ENCODE data around the gene INTS6L. TPM values are rescaled to one million over a fixed set of nuclear protein-coding genes. Genes with fewer than 3 reads are reported as not detected.

Gene INTS6L
- total and polyA plus RNA-seq, 4 experiments from 2014 or later: 5.4 to 46.0 (median 25.0) TPM

DNA sequence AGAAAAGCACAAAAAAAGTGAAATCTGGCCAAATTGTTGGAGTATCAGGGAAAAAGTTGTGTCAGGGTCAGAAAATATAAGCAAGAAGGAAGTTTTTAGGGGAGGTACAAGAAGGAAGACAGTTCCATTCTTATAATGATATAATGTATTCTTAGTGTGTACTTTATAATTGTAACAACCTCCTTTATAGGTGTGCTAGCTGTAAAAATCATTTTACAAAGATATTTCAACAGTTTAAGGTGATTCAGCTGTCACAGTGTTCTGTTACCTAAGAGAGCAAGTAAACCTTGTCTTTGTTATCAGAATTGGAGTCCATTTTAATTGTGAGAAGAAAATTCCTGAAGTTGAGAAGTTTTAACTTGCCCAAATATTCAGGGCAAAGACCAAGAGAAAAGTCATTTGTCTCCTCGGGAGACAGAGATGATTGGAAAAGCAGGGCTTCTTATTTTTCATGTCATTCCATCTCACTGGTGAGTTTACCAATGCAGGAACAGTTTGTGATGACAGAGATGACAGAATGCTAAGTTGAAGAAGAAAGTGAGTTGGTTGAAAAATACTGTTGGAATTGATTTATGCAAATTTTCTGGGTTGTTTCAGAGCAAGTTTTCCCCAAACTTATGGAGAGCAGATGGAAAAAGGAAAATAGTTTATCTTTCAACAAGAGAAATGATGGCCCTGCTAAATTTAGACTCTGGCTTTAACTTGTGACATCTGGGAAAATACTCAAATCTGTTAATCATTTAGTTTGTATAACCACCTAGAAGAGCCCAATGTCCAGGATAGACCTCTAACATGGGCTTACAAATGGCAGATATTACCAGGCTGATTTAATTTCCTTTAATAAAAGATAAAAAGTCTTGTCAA is 14.8 kb downstream of the INTS6L start:
- Mint-ChIP-seq H3K4me1 (peaks cover 27 to 64% (median 42%) of the 10 kb centered on the region in 4 donors), H3K27ac (peak overlapping the region in 4 of 7 donors; percentile 14 to 57 (median 30)), H3K27me3 (no peaks in the 10 kb centered on the region), H3K9me3 (no peaks in the 10 kb centered on the region), H3K4me3 (no peak overlapping the region), H3K36me3 (peaks cover 0 to 12% of the 10 kb centered on the region in 2 donors)
- Histone ChIP-seq H3K4me1 (ENCODE audit: insufficient read depth, low read length) (peaks cover 49% of the 10 kb centered on the region), H3K9me3 (ENCODE audit: control insufficient read depth in 1 of 2, low read length in 2 of 2) (no peaks in the 10 kb centered on the region), H3K4me3 (ENCODE audit: low read length in 2 of 2) (no peak overlapping the region), H3K27me3 (ENCODE audit: insufficient read depth, low read length) (no peaks in the 10 kb centered on the region), H3K27ac (ENCODE audit: low read depth, low read length) (no peak overlapping the region), H3K36me3 (ENCODE audit: insufficient read depth, low read length) (no peaks in the 10 kb centered on the region)
- ChIA-PET POLR2A (ENCODE audit: partially characterized antibody) (interaction anchor here (2.6 kb wide), 1 partner anchor 13 kb away, joined by 13 read pairs; no protein-coding TSS in a partner anchor), CTCF (ENCODE audit: partially characterized antibody) (interaction anchor here (1.7 kb wide), 1 partner anchor 13 kb away, joined by 6 read pairs; no protein-coding TSS in a partner anchor)
- intact Hi-C loops (cut with micrococcal nuclease): no loop called here
- no peak for DNase-seq

DNA sequence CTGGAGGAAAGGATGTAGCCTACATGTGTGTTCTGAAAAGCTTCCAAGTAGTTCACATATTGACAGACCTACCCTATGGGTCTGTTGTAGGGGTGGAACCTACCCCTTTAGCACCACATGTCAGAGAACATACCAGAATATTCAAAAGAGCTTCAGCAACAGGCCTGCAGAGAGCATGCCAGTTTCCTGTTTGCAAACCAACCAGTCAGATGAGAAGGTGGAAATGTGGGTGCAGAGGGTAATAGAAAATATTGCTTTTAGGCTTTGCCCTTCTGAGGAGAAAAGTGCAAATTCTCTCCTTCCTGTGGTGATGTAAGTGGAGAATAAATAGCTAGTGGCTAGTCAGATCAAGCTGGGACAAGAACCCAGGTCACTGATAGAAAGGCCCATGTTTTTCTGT is 16.4 kb downstream of the INTS6L start:
- peaks cover 22 to 60% (median 36%) of the 10 kb centered on the region in 4 donors for H3K4me1 Mint-ChIP-seq
- Histone ChIP-seq H3K27me3 (ENCODE audit: insufficient read depth, low read length) (no peaks in the 10 kb centered on the region), H3K27ac (ENCODE audit: low read depth, low read length) (peak overlapping the region; percentile 9), H3K9me3 (ENCODE audit: control insufficient read depth in 1 of 2, low read length in 2 of 2) (no peaks in the 10 kb centered on the region), H3K4me3 (ENCODE audit: low read length in 2 of 2) (no peak overlapping the region), H3K4me1 (ENCODE audit: insufficient read depth, low read length) (peaks cover 44% of the 10 kb centered on the region), H3K36me3 (ENCODE audit: insufficient read depth, low read length) (no peaks in the 10 kb centered on the region)
- POLR2A ChIA-PET (ENCODE audit: partially characterized antibody): interaction anchor here (1.0 to 2.6 kb wide), 2 partner anchors 11 to 15 kb away, joined by 3 to 13 read pairs; no protein-coding TSS in a partner anchor
- no peaks in the 10 kb centered on the region for H3K27me3 Mint-ChIP-seq
- H3K27ac Mint-ChIP-seq: peak overlapping the region in 5 of 7 donors; percentile 20 to 59 (median 45)
- CTCF ChIA-PET (ENCODE audit: partially characterized antibody): interaction anchor here (1.7 kb wide), 1 partner anchor 15 kb away, joined by 6 read pairs; no protein-coding TSS in a partner anchor
- peak overlapping the region in 7 of 8 donors; percentile 1 to 33 (median 10) for H3K4me3 Mint-ChIP-seq
- intact Hi-C loops (cut with micrococcal nuclease): no loop called here
- peaks cover 0 to 4% of the 10 kb centered on the region in 2 donors for H3K36me3 Mint-ChIP-seq
- DNase-seq: peak in 2 of 5 donors; percentile 9
- no peaks in the 10 kb centered on the region for H3K9me3 Mint-ChIP-seq

DNA sequence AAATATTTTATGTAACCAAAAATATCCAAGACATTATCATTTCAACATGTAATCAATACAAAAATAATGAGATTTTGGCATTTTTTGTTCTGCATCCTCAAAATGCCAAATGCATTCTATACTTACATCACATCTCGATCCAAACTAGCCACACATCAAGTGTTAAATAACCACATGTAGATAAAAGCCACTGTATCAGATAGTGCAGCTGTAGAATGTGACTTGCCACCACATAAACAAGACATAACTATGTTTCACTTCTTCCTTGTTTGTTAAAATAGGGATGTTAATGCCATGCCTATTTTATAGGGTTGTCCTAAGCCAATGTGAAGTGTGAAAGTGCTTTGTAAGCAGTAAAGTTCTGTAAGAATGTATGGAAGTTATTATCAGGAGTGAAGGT is 20.9 kb downstream of the INTS6L start:
- ChIA-PET CTCF (ENCODE audit: partially characterized antibody) (no interaction called here), POLR2A (ENCODE audit: partially characterized antibody) (no interaction called here)
- H3K4me1 Mint-ChIP-seq: peaks cover 30 to 61% (median 39%) of the 10 kb centered on the region in 4 donors
- peaks cover 0 to 2% of the 10 kb centered on the region in 2 donors for H3K36me3 Mint-ChIP-seq
- Histone ChIP-seq H3K4me3 (ENCODE audit: low read length in 2 of 2) (no peak overlapping the region), H3K4me1 (ENCODE audit: insufficient read depth, low read length) (peaks cover 44% of the 10 kb centered on the region), H3K36me3 (ENCODE audit: insufficient read depth, low read length) (no peaks in the 10 kb centered on the region), H3K9me3 (ENCODE audit: control insufficient read depth in 1 of 2, low read length in 2 of 2) (no peaks in the 10 kb centered on the region), H3K27ac (ENCODE audit: low read depth, low read length) (no peak overlapping the region), H3K27me3 (ENCODE audit: insufficient read depth, low read length) (no peaks in the 10 kb centered on the region)
- H3K27ac Mint-ChIP-seq: no peak overlapping the region
- no peaks in the 10 kb centered on the region for H3K27me3 Mint-ChIP-seq
- H3K4me3 Mint-ChIP-seq: no peak overlapping the region
- DNase-seq: no peak
- intact Hi-C loops (cut with micrococcal nuclease): no loop called here
- no peaks in the 10 kb centered on the region for H3K9me3 Mint-ChIP-seq

DNA sequence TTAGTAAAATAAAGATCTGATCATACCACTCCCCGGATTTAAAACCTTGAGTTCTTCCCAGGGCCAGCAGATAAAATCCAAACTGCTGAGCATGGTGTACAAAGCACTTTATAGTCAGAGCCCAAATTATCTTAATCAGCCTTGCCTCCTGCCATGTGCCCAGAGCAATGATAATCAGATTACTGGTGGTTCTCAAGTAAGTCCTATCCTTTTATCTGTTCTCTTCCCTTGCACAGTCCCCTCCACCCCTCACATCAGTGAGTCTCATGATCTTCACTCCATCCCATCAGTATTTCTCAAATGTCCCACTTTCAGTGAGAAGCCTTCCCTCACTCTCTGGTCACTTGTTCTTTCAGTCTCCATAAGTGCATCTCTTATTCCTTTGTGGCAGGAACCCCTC is 22.7 kb downstream of the INTS6L start:
- Histone ChIP-seq H3K27ac (ENCODE audit: low read depth, low read length) (no peak overlapping the region), H3K9me3 (ENCODE audit: control insufficient read depth in 1 of 2, low read length in 2 of 2) (no peaks in the 10 kb centered on the region), H3K36me3 (ENCODE audit: insufficient read depth, low read length) (peaks cover 7% of the 10 kb centered on the region), H3K4me1 (ENCODE audit: insufficient read depth, low read length) (peaks cover 30% of the 10 kb centered on the region), H3K27me3 (ENCODE audit: insufficient read depth, low read length) (no peaks in the 10 kb centered on the region), H3K4me3 (ENCODE audit: low read length in 2 of 2) (no peak overlapping the region)
- POLR2A ChIA-PET (ENCODE audit: partially characterized antibody): interaction anchor here (0.7 to 0.8 kb wide), 2 partner anchors 21 to 22 kb away, joined by 3 read pairs; partner anchors contain the start of gene INTS6L
- peaks cover 0 to 12% of the 10 kb centered on the region in 2 donors for H3K36me3 Mint-ChIP-seq
- H3K27ac Mint-ChIP-seq: peak overlapping the region in 4 of 7 donors; percentile 2 to 57 (median 48)
- no peaks in the 10 kb centered on the region for H3K27me3 Mint-ChIP-seq
- no peak overlapping the region for H3K4me3 Mint-ChIP-seq
- no peak for DNase-seq
- intact Hi-C loops (cut with micrococcal nuclease): no loop called here
- H3K9me3 Mint-ChIP-seq: no peaks in the 10 kb centered on the region
- H3K4me1 Mint-ChIP-seq: peaks cover 19 to 49% (median 30%) of the 10 kb centered on the region in 4 donors
- CTCF ChIA-PET (ENCODE audit: partially characterized antibody): interaction anchor here (1.2 to 2.0 kb wide), 3 partner anchors 17 to 24 kb away, joined by 3 to 10 read pairs (median 4); no protein-coding TSS in a partner anchor

GRCh38 chrX:135543924-135544323 is 23.5 kb downstream of the INTS6L start:
- no peaks in the 10 kb centered on the region for H3K27me3 Mint-ChIP-seq
- Histone ChIP-seq H3K36me3 (ENCODE audit: insufficient read depth, low read length) (peaks cover 7% of the 10 kb centered on the region), H3K4me3 (ENCODE audit: low read length in 2 of 2) (no peak overlapping the region), H3K9me3 (ENCODE audit: control insufficient read depth in 1 of 2, low read length in 2 of 2) (no peaks in the 10 kb centered on the region), H3K4me1 (ENCODE audit: insufficient read depth, low read length) (peaks cover 28% of the 10 kb centered on the region), H3K27ac (ENCODE audit: low read depth, low read length) (no peak overlapping the region), H3K27me3 (ENCODE audit: insufficient read depth, low read length) (no peaks in the 10 kb centered on the region)
- H3K27ac Mint-ChIP-seq: no peak overlapping the region
- peaks cover 0 to 13% of the 10 kb centered on the region in 2 donors for H3K36me3 Mint-ChIP-seq
- intact Hi-C loops (cut with micrococcal nuclease): loop anchor here (1.0 kb wide), 1 partner anchor 60 kb away; no protein-coding TSS in a partner anchor
- no peak overlapping the region for H3K4me3 Mint-ChIP-seq
- peak in 3 of 5 donors; percentile 9 to 38 (median 16) for DNase-seq
- no peaks in the 10 kb centered on the region for H3K9me3 Mint-ChIP-seq
- H3K4me1 Mint-ChIP-seq: peaks cover 19 to 44% (median 26%) of the 10 kb centered on the region in 4 donors
- CTCF ChIA-PET (ENCODE audit: partially characterized antibody): interaction anchor here (0.6 to 2.0 kb wide), 5 partner anchors 10 to 32 kb away, joined by 3 to 10 read pairs (median 3); no protein-coding TSS in a partner anchor
- POLR2A ChIA-PET (ENCODE audit: partially characterized antibody): interaction anchor here (0.7 to 0.8 kb wide), 2 partner anchors 21 to 23 kb away, joined by 3 read pairs; partner anchors contain the start of gene INTS6L

- peaks cover 19 to 40% (median 22%) of the 10 kb centered on the region in 4 donors for H3K4me1 Mint-ChIP-seq
- peak overlapping the region in 6 of 7 donors; percentile 0 to 65 (median 36) for H3K27ac Mint-ChIP-seq
- H3K36me3 Mint-ChIP-seq: peaks cover 0 to 16% of the 10 kb centered on the region in 2 donors
- H3K27me3 Mint-ChIP-seq: no peaks in the 10 kb centered on the region
- POLR2A ChIA-PET (ENCODE audit: partially characterized antibody): interaction anchor here (0.7 kb wide), 1 partner anchor 23 kb away, joined by 4 read pairs; no protein-coding TSS in a partner anchor
- DNase-seq: no peak
- Histone ChIP-seq H3K4me3 (ENCODE audit: low read length in 2 of 2) (no peak overlapping the region), H3K27ac (ENCODE audit: low read depth, low read length) (no peak overlapping the region), H3K4me1 (ENCODE audit: insufficient read depth, low read length) (peaks cover 25% of the 10 kb centered on the region), H3K36me3 (ENCODE audit: insufficient read depth, low read length) (peaks cover 7% of the 10 kb centered on the region), H3K27me3 (ENCODE audit: insufficient read depth, low read length) (no peaks in the 10 kb centered on the region), H3K9me3 (ENCODE audit: control insufficient read depth in 1 of 2, low read length in 2 of 2) (no peaks in the 10 kb centered on the region)
- H3K9me3 Mint-ChIP-seq: no peaks in the 10 kb centered on the region
- CTCF ChIA-PET (ENCODE audit: partially characterized antibody): interaction anchor here (0.6 to 2.0 kb wide), 6 partner anchors 9 to 51 kb away, joined by 3 to 10 read pairs (median 3); no protein-coding TSS in a partner anchor
- peak overlapping the region in 1 of 8 donors; percentile 17 for H3K4me3 Mint-ChIP-seq
- intact Hi-C loops (cut with micrococcal nuclease): loop anchor here (1.0 kb wide), 1 partner anchor 60 kb away; no protein-coding TSS in a partner anchor
Observed at GRCh38 chrX:135544338-135544948, 24.0 kb downstream of the INTS6L start.

All from CD4-positive, alpha-beta memory T cell (primary cell).